Measurements from ENCODE around the gene PPP1R14B. TPM values are rescaled to one million over a fixed set of nuclear protein-coding genes. Genes with fewer than 3 reads are reported as not detected.

The PPP1R14B gene
- total RNA-seq, 2 experiments from 2014 or later = 285 to 287 TPM

GRCh38 chr11:64244966-64245365 lies 1.8 kb downstream of the PPP1R14B start:
- intact Hi-C loops (cut with micrococcal nuclease) = loop anchor here (10.0 kb wide), 1 partner anchor 60 kb away; the partner anchor contains the start of genes CATSPERZ and ESRRA
- Mint-ChIP-seq H3K9me3 (no peaks in the 10 kb centered on the region), H3K4me1 (ENCODE audit: low read depth) (peaks cover 28% of the 10 kb centered on the region), H3K4me3 (peak overlapping the region; percentile 94), H3K36me3 (ENCODE audit: low read depth) (peaks cover 33% of the 10 kb centered on the region), H3K27ac (peak overlapping the region; percentile 93), H3K27me3 (no peaks in the 10 kb centered on the region)
- DNase-seq = no peak
- ATAC-seq = no peak
- ChIA-PET CTCF (interaction anchor here (0.9 to 4.6 kb wide), 9 partner anchors 11 to 87 kb away, joined by 3 to 35 read pairs (median 7); partner anchors contain the start of genes CATSPERZ, FERMT3, NUDT22 and PRDX5), POLR2A (interaction anchor here (0.6 to 10.0 kb wide), 8 partner anchors 9 to 73 kb away, joined by 3 to 132 read pairs (median 17); partner anchors contain the start of genes FERMT3, NUDT22, PRDX5 and TRMT112)
- TF ChIP-seq CTCF (IDR thresholded peaks at IDR 0.05) = no peak

- Mint-ChIP-seq H3K36me3 (ENCODE audit: low read depth) (peaks cover 37% of the 10 kb centered on the region), H3K9me3 (no peaks in the 10 kb centered on the region), H3K4me1 (ENCODE audit: low read depth) (peaks cover 33% of the 10 kb centered on the region), H3K4me3 (peak overlapping the region; percentile 93), H3K27ac (peak overlapping the region; percentile 45), H3K27me3 (no peaks in the 10 kb centered on the region)
- TF ChIP-seq CTCF (IDR thresholded peaks at IDR 0.05) = no peak
- no peak for ATAC-seq
- ChIA-PET POLR2A (interaction anchor here (1.4 to 10.0 kb wide), 10 partner anchors 11 to 116 kb away, joined by 4 to 132 read pairs (median 10); partner anchors contain the start of genes FERMT3, NUDT22, PRDX5 and TRMT112), CTCF (interaction anchor here (0.9 to 4.6 kb wide), 8 partner anchors 8 to 88 kb away, joined by 3 to 35 read pairs (median 8); partner anchors contain the start of genes CATSPERZ, FERMT3, NUDT22 and PLCB3)
- no peak for DNase-seq
- intact Hi-C loops (cut with micrococcal nuclease) = loop anchor here (10.0 kb wide), 1 partner anchor 61 kb away; the partner anchor contains the start of genes CATSPERZ and ESRRA
Measured at GRCh38 chr11:64244107-64244506, 2.6 kb downstream of the PPP1R14B start.

GRCh38 chr11:64243236-64243854 lies 3.4 kb downstream of the PPP1R14B start:
- Mint-ChIP-seq H3K9me3 (no peaks in the 10 kb centered on the region), H3K4me3 (peak overlapping the region; percentile 93), H3K36me3 (ENCODE audit: low read depth) (peaks cover 37% of the 10 kb centered on the region), H3K27ac (peak overlapping the region; percentile 45), H3K4me1 (ENCODE audit: low read depth) (peaks cover 38% of the 10 kb centered on the region), H3K27me3 (no peaks in the 10 kb centered on the region)
- ChIA-PET CTCF (interaction anchor here (0.9 to 4.6 kb wide), 7 partner anchors 8 to 75 kb away, joined by 3 to 35 read pairs (median 8); partner anchors contain the start of genes CATSPERZ, FERMT3, NUDT22 and PLCB3), POLR2A (interaction anchor here (0.7 to 10.0 kb wide), 13 partner anchors 7 to 117 kb away, joined by 3 to 132 read pairs (median 7); partner anchors contain the start of genes BAD, FERMT3, NUDT22 and PLCB3)
- no peak for DNase-seq
- intact Hi-C loops (cut with micrococcal nuclease) = loop anchor here (10.0 kb wide), 1 partner anchor 61 kb away; the partner anchor contains the start of genes CATSPERZ and ESRRA
- ATAC-seq = no peak
- no peak for TF ChIP-seq CTCF (IDR thresholded peaks at IDR 0.05)

- TF ChIP-seq CTCF (IDR thresholded peaks at IDR 0.05) = no peak
- peak overlapping the region; percentile 93 for H3K4me3 Mint-ChIP-seq
- intact Hi-C loops (cut with micrococcal nuclease) = loop anchor here (10.0 kb wide), 1 partner anchor 63 kb away; the partner anchor contains the start of genes CATSPERZ and ESRRA
- ATAC-seq = peak; percentile 7
- H3K36me3 Mint-ChIP-seq (ENCODE audit: low read depth) = peaks cover 48% of the 10 kb centered on the region
- H3K27me3 Mint-ChIP-seq = no peaks in the 10 kb centered on the region
- CTCF ChIA-PET = interaction anchor here (0.7 to 2.0 kb wide), 6 partner anchors 9 to 76 kb away, joined by 3 to 12 read pairs (median 4); partner anchors contain the start of genes PLCB3, PRDX5 and TRMT112
- no peaks in the 10 kb centered on the region for H3K9me3 Mint-ChIP-seq
- H3K4me1 Mint-ChIP-seq (ENCODE audit: low read depth) = peaks cover 41% of the 10 kb centered on the region
- peak overlapping the region; percentile 98 for H3K27ac Mint-ChIP-seq
- DNase-seq = peak; percentile 100
- POLR2A ChIA-PET = interaction anchor here (0.5 to 6.6 kb wide), 14 partner anchors 9 to 76 kb away, joined by 3 to 61 read pairs (median 6); partner anchors contain the start of genes BAD, DNAJC4, ESRRA and FERMT3
Measured at GRCh38 chr11:64241491-64242374, 5.0 kb downstream of the PPP1R14B start.

Measured in activated CD8-positive, alpha-beta T cell treated with anti-CD3 and anti-CD28 coated beads for 36 hours (primary cell).